Adrenal gland (tissue), 12 donors: Measurements from ENCODE around the gene MAP4. TPM values are rescaled to one million over a fixed set of nuclear protein-coding genes. Genes with fewer than 3 reads are reported as not detected.

Source experiments
- DNase-seq, 7 donors: peaks; one replicate each; pipeline ENCODE4 v3.0.0-alpha.2; 2019 to 2020
- H3K27ac ChIP-seq, 5 donors: fragments of 200-600 bp; sonication (generic) in 4 of 5; 1 replicate in 3 of 5; 2 replicates in 2 of 5; pipeline versions ENCODE4 v1.5.1 to v1.8.0; 2016 to 2020; ENCODE audit warnings: mild to moderate bottlenecking in 1 of 5
- H3K27me3 ChIP-seq: fragments of 200-600 bp; 2 replicates; pipeline ENCODE4 v1.8.0; 2021
- H3K36me3 ChIP-seq, 2 donors: fragments of 200-600 bp; replicated peaks in 1 of 2; 1 replicate in 1 of 2; 2 replicates in 1 of 2; pipeline versions ENCODE4 v1.5.1 to v1.8.0; 2018 to 2022
- H3K4me1 ChIP-seq, 2 donors: fragments of 200-600 bp; replicated peaks in 1 of 2; 1 replicate in 1 of 2; 2 replicates in 1 of 2; pipeline versions ENCODE4 v1.5.1 to v1.8.0; 2018 to 2021
- H3K4me3 ChIP-seq, 4 donors: fragments of 200-600 bp; sonication (generic) in 3 of 4; one replicate each; pipeline ENCODE4 v1.5.1; 2016 to 2018
- H3K9me3 ChIP-seq, 3 donors: fragments of 200-600 bp; sonication (generic) in 1 of 3; replicated peaks in 1 of 3; 1 replicate in 2 of 3; 2 replicates in 1 of 3; pipeline versions ENCODE4 v1.5.1 to v1.8.0; 2016 to 2021
- POLR2A ChIP-seq, 2 donors: fragments of 450-650 bp; IDR thresholded peaks; one replicate each; pipeline ENCODE4 v1.6.1; 2017; ENCODE audit warnings: antibody characterized with exemption in 2 of 2, mild to moderate bottlenecking in 2 of 2, moderate library complexity in 1 of 2
- WGBS, 4 donors: extraction: QIAGEN DNeasy Blood & Tissue Kit in 2 of 4; methylation state at CpG; one replicate each; pipeline versions ENCODE4 v1.1.5 to v1.1.7; 2013 to 2017; 5-methylcytosine and 5-hydroxymethylcytosine counted together
- intact Hi-C, 2 donors: fragments of 100-400 bp; cut with DNase I; formaldehyde crosslinking; loops; one replicate each; pipeline versions ENCODE4 v1.14.1 to v1.15.0; 2022 to 2023
- polyA plus RNA-seq, 3 donors: library from polyadenylated mRNA; stranded (reverse); fragments of 200-250 nt in 2 of 3; fragments of 350-450 nt in 1 of 3; fragmentation: Illumina TruSeq in 1 of 3; extraction: RNeasy Lipid Tissue Mini Kit (QIAGEN cat#74804) in 1 of 3; gene quantifications; one replicate each; pipeline ENCODE4 v1.2.3, GENCODE V29; 2013 to 2014
- total RNA-seq, 9 donors: library from RNA; depleted of rRNA in 4 of 9; stranded (reverse); fragments of >200 nt in 4 of 9; fragments of 120-200 nt in 1 of 9; fragmentation: NEBNext Ultra II Directional in 1 of 9; extraction: Animal tissue kit (Norgen Biotek cat#: 25700) in 1 of 9; gene quantifications; one replicate each; pipeline versions ENCODE4 v1.1.0 to v1.2.4, GENCODE V29; 2013 to 2023
- TF ChIP-seq, protein P1 (sequence below), 6 experiments: fragments of 450-650 bp in 4 of 6; fragments of 200-600 bp in 2 of 6; sonication (generic) in 1 of 6; IDR thresholded peaks; 1 replicate in 5 of 6; 2 replicates in 1 of 6; pipeline versions ENCODE4 v1.5.1 to v1.8.0; 2016 to 2021; ENCODE audit warnings: antibody characterized with exemption in 6 of 6, mild to moderate bottlenecking in 2 of 6, moderate library complexity in 1 of 6
- donor health status: healthy with polysubstance abuse.
- donor health status: Bipolar disorder and iron deficiency.
- donor health status: DM: yes; HTN: yes; CAD: no.
- donor health status: DM: no; HTN: no; CAD: no.
- donor health status: DM: no; HTN: no; CAD: no.
- donor health status: DM: yes; HTN: yes; CAD: no.

The MAP4 gene
- total and polyA plus RNA-seq, 12 donors, result 34.3 to 152 (median 75.7) TPM

DNA sequence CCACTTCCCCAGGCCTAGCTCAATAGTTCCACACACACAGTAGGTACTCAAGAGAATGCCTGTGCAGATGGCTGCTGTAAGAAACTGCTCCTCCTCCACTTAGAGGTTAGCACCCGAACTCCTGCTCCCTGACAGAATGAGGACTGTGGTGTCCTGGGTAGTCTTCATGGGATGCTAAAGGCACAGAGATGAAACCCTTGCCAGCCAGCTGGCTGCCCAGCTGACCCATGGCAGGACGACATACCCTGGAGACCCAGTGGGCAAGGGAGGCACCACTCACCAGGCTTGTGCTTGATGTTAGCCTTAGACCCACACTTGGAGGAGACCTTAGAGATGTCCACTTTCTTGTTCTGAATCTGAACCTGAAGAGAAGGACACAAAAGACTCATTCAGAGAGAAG is 159.1 kb downstream of the MAP4 start:
- Histone ChIP-seq H3K4me3 (no peak overlapping the region), H3K27me3 (no peaks in the 10 kb centered on the region), H3K4me1 (peaks cover 9 to 15% of the 10 kb centered on the region in 2 donors), H3K27ac (peak overlapping the region in 1 of 5 donors; percentile 50), H3K36me3 (peaks cover 0 to 40% of the 10 kb centered on the region in 2 donors), H3K9me3 (no peaks in the 10 kb centered on the region)
- 90 to 100% (median 91%) methylated on average over 2 of the region's 2 CpGs for WGBS, 4 donors
- DNase-seq, result no peak
- intact Hi-C loops, result no loop called here
- TF ChIP-seq, protein P1, sequence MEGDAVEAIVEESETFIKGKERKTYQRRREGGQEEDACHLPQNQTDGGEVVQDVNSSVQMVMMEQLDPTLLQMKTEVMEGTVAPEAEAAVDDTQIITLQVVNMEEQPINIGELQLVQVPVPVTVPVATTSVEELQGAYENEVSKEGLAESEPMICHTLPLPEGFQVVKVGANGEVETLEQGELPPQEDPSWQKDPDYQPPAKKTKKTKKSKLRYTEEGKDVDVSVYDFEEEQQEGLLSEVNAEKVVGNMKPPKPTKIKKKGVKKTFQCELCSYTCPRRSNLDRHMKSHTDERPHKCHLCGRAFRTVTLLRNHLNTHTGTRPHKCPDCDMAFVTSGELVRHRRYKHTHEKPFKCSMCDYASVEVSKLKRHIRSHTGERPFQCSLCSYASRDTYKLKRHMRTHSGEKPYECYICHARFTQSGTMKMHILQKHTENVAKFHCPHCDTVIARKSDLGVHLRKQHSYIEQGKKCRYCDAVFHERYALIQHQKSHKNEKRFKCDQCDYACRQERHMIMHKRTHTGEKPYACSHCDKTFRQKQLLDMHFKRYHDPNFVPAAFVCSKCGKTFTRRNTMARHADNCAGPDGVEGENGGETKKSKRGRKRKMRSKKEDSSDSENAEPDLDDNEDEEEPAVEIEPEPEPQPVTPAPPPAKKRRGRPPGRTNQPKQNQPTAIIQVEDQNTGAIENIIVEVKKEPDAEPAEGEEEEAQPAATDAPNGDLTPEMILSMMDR (IDR thresholded peaks at IDR 0.05), result no peak
- no peak for TF ChIP-seq POLR2A (IDR thresholded peaks at IDR 0.05)

DNA sequence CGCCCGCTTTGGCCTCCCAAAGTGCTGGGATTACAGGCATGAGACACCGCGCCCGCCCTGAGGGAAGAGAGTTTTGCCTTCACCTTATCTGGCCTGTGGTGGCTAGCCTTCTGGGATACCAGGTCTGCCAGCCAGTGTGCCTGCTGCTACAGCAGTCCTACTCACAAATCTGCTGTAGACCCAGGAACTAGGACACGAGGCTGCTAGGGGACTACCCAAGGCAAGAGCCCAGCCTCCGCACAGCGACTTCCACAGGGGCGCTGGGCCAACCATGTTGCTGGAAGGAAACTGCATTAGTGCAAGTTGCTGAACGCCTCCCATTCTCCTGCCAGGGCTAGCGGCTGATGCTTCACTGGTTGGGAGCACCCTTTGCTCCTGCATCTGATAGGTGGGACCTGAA is 159.5 kb downstream of the MAP4 start:
- 61 to 70% (median 64%) methylated on average over 6 to 11 of the region's 11 CpGs for WGBS, 4 donors
- Histone ChIP-seq H3K27me3 (no peaks in the 10 kb centered on the region), H3K27ac (peak overlapping the region in 3 of 5 donors; percentile 28 to 50 (median 38)), H3K36me3 (peaks cover 0 to 43% of the 10 kb centered on the region in 2 donors), H3K4me3 (no peak overlapping the region), H3K4me1 (peaks cover 9 to 15% of the 10 kb centered on the region in 2 donors), H3K9me3 (no peaks in the 10 kb centered on the region)
- TF ChIP-seq POLR2A (IDR thresholded peaks at IDR 0.05), result no peak
- TF ChIP-seq, protein P1 (IDR thresholded peaks at IDR 0.05), result no peak
- peak in 6 of 7 donors; percentile 60 to 75 (median 72) for DNase-seq
- intact Hi-C loops, result no loop called here

DNA sequence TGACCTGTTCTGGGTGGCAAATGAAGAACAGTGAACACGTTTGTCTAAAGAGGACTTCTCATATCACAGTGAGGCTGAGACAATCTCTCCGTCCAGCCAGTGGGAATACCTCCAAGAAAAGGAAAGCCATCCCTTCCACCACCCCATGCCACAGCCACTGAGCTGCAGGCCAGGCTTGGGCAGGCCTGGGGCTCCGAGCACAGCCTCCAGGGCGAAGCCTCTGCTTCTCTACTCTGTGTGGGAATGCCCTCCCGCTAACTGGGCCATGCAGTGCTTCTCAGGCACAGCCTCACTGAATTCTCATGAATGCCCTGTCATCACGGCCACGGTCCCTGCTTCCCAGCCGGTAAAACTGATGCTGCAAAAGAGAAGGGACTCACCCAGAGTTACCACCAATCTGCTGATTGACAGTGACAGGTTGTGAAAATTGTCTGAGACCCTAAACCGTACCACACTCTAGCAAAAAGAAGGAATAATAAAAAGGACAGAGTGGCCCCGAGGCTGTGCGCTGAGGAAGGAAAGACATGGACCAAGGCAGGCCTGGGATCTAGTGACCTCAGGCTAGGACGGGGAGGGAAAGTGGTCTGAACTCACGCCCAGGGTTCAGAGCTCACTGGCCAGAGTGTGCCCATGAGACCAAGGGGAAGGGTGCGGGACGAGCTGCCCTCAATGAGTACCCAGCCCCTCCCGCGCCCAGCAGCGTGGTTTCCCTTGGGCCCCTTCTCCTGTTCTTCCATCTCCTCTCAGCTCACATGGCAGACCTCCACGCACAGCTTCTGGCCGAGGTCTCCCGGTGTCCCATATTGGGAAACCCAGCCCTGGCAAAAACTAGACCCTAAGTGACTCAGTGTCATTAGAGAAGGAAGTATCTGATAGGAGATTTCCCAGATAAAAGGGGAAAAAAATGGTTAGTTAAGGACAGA is 160.5 kb downstream of the MAP4 start:
- WGBS, 4 donors, result 82 to 91% (median 88%) methylated on average over 17 to 21 of the region's 21 CpGs
- peaks cover 0 to 51% of the 10 kb centered on the region in 2 donors for H3K36me3 ChIP-seq

More for the DNA sequence above, 160.5 kb downstream of the MAP4 start:
- intact Hi-C loops, result no loop called here
- TF ChIP-seq POLR2A (IDR thresholded peaks at IDR 0.05), result peak in 1 of 2 donors; percentile 2
- TF ChIP-seq, protein P1 (IDR thresholded peaks at IDR 0.05), result no peak
- Histone ChIP-seq H3K27ac (peak overlapping the region in 3 of 5 donors; percentile 17 to 50 (median 28)), H3K4me3 (no peak overlapping the region), H3K9me3 (no peaks in the 10 kb centered on the region), H3K27me3 (no peaks in the 10 kb centered on the region), H3K4me1 (peaks cover 9 to 15% of the 10 kb centered on the region in 2 donors)
- DNase-seq, result peak in 5 of 7 donors; percentile 52 to 68 (median 65)
